Vagina (tissue), 2 donors: ENCODE measurements around the gene NSUN7. TPM values are rescaled to one million over a fixed set of nuclear protein-coding genes. Genes with fewer than 3 reads are reported as not detected.

Experiments used
- DNase-seq, 2 donors: peaks; one replicate each; pipeline ENCODE4 v3.0.0-alpha.2; 2017; ENCODE audit errors: extremely low spot score in 2 of 2
- H3K27ac ChIP-seq: fragments of 200-600 bp; sonication (generic); one replicate; pipeline ENCODE4 v1.5.1; 2019
- H3K27me3 ChIP-seq: fragments of 200-600 bp; sonication (generic); one replicate; pipeline ENCODE4 v1.5.1; 2019
- H3K36me3 ChIP-seq, 2 donors: fragments of 200-600 bp; sonication (generic); one replicate each; pipeline ENCODE4 v1.5.1; 2017 to 2019
- H3K4me1 ChIP-seq: fragments of 200-600 bp; sonication (generic); one replicate; pipeline ENCODE4 v1.5.1; 2019
- H3K4me3 ChIP-seq, 2 donors: fragments of 200-600 bp; sonication (generic); 1 replicate in 1 of 2; 2 replicates in 1 of 2; pipeline ENCODE4 v1.5.1; 2016 to 2019
- H3K9me3 ChIP-seq: fragments of 200-600 bp; sonication (generic); one replicate; pipeline ENCODE4 v1.5.1; 2019
- POLR2A ChIP-seq, 2 donors: fragments of 450-650 bp; IDR thresholded peaks; one replicate each; pipeline ENCODE4 v1.6.1; 2017; ENCODE audit warnings: antibody characterized with exemption in 2 of 2, mild to moderate bottlenecking in 2 of 2, moderate library complexity in 2 of 2
- POLR2AphosphoS5 ChIP-seq, 2 donors: sonication (generic); formaldehyde crosslinking; IDR thresholded peaks; one replicate each; pipeline ENCODE4 v1.9.0; 2017; ENCODE audit warnings: antibody characterized with exemption in 2 of 2, mild to moderate bottlenecking in 2 of 2, low read depth in 1 of 2; ENCODE audit not compliant: insufficient read depth in 1 of 2
- intact Hi-C: fragments of 100-400 bp; cut with DNase I; formaldehyde crosslinking; loops from one replicate; pipeline ENCODE4 v1.15.1; 2023
- total RNA-seq: library from RNA; depleted of rRNA; stranded (reverse); fragments of >200 nt; gene quantifications from one replicate; pipeline ENCODE4 v1.2.3, GENCODE V29; 2016
- TF ChIP-seq, protein P1 (sequence below), 3 experiments: fragments of 450-650 bp in 2 of 3; fragments of 200-600 bp in 1 of 3; sonication (generic) in 1 of 3; IDR thresholded peaks; one replicate each; pipeline ENCODE4 v1.5.1; 2017 to 2019; ENCODE audit warnings: antibody characterized with exemption in 3 of 3, mild to moderate bottlenecking in 2 of 3, moderate library complexity in 2 of 3

NSUN7 gene
- total RNA-seq, 1 donor from 2014 or later, result 5.6 TPM

DNA sequence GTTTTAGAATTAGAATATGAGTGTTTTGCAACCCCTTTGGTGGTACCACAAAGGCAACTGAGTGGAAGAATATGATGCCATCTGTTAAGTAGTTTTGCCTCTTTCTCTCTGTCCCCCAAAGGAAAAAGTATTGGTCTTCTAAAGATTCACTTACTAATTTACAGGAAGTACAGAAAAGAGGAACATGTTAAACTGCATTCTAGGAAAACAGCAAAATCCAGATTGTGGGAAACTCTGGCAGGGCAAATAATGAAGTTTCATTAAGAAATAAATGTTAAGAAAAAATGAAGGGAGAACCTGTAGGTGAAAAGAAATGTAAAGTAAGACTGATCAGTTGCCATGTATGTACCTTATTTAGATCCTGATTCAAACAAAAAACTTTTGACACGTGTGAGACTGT is 39.3 kb downstream of the NSUN7 start:
- no peak overlapping the region for H3K27ac ChIP-seq
- TF ChIP-seq, protein P1, sequence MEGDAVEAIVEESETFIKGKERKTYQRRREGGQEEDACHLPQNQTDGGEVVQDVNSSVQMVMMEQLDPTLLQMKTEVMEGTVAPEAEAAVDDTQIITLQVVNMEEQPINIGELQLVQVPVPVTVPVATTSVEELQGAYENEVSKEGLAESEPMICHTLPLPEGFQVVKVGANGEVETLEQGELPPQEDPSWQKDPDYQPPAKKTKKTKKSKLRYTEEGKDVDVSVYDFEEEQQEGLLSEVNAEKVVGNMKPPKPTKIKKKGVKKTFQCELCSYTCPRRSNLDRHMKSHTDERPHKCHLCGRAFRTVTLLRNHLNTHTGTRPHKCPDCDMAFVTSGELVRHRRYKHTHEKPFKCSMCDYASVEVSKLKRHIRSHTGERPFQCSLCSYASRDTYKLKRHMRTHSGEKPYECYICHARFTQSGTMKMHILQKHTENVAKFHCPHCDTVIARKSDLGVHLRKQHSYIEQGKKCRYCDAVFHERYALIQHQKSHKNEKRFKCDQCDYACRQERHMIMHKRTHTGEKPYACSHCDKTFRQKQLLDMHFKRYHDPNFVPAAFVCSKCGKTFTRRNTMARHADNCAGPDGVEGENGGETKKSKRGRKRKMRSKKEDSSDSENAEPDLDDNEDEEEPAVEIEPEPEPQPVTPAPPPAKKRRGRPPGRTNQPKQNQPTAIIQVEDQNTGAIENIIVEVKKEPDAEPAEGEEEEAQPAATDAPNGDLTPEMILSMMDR (IDR thresholded peaks at IDR 0.05), result no peak
- TF ChIP-seq POLR2AphosphoS5 (IDR thresholded peaks at IDR 0.05; ENCODE audit: insufficient read depth in 1 of 2, low read depth in 1 of 2), result no peak
- TF ChIP-seq POLR2A (IDR thresholded peaks at IDR 0.05), result no peak
- no peaks in the 10 kb centered on the region for H3K27me3 ChIP-seq
- H3K9me3 ChIP-seq, result no peaks in the 10 kb centered on the region
- H3K4me3 ChIP-seq, result no peak overlapping the region
- H3K36me3 ChIP-seq, result no peaks in the 10 kb centered on the region
- no peak for DNase-seq
- H3K4me1 ChIP-seq, result no peaks in the 10 kb centered on the region
- intact Hi-C loops, result no loop called here

DNA sequence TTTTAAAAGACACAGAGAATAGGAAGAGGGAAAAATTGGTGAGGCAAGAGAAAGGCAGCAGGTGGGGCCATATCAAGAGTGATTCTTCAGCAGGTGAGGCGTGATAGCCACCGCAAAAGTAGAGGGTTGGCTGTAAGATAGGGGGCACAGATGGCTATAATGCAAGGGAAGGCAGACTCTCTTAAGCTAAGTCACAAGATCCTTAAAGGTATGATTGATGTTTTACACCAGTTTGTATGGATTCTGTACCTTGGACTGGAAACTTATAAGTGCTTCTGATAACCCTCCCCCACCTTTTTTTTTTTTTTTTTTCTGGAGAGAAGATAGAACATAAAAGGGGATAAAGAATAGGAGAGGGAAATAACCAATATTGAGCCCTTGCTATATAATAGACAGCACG is 40.0 kb downstream of the NSUN7 start:
- Histone ChIP-seq H3K27me3 (no peaks in the 10 kb centered on the region), H3K9me3 (no peaks in the 10 kb centered on the region), H3K27ac (no peak overlapping the region), H3K4me1 (no peaks in the 10 kb centered on the region), H3K4me3 (no peak overlapping the region), H3K36me3 (no peaks in the 10 kb centered on the region)
- TF ChIP-seq POLR2A (IDR thresholded peaks at IDR 0.05) (no peak), POLR2AphosphoS5 (IDR thresholded peaks at IDR 0.05; ENCODE audit: insufficient read depth in 1 of 2, low read depth in 1 of 2) (no peak)
- TF ChIP-seq, protein P1 (IDR thresholded peaks at IDR 0.05), result no peak
- intact Hi-C loops, result no loop called here
- no peak for DNase-seq

DNA sequence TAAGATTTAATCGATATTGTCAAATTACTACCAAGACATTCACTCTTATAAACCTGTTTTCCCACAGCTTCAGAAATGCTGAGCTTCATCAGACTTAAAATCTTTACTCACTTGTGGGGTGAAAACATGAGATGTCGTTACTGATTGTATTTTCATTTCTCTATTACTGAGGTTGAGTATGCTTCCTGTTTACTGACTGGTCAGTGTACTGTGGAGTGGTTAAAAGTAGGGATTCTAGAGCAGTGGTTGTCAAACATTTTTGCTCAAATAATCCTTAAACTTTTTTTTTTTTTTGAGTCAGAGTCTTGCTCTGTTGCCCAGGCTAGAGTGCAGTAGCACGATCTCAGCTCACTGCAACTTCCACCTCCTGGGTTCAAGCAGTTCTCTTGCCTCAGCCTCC is 50.3 kb downstream of the NSUN7 start:
- DNase-seq, result no peak
- intact Hi-C loops, result no loop called here
- Histone ChIP-seq H3K9me3 (no peaks in the 10 kb centered on the region), H3K27ac (no peak overlapping the region), H3K4me3 (no peak overlapping the region), H3K27me3 (no peaks in the 10 kb centered on the region), H3K36me3 (no peaks in the 10 kb centered on the region), H3K4me1 (no peaks in the 10 kb centered on the region)
- no peak for TF ChIP-seq POLR2AphosphoS5 (IDR thresholded peaks at IDR 0.05; ENCODE audit: insufficient read depth in 1 of 2, low read depth in 1 of 2)
- TF ChIP-seq, protein P1 (IDR thresholded peaks at IDR 0.05), result no peak
- TF ChIP-seq POLR2A (IDR thresholded peaks at IDR 0.05), result no peak

GRCh38 chr4:40804598-40804997 is 54.8 kb downstream of the NSUN7 start:
- H3K4me1 ChIP-seq, result no peaks in the 10 kb centered on the region
- H3K4me3 ChIP-seq, result no peak overlapping the region
- no peak for TF ChIP-seq POLR2A (IDR thresholded peaks at IDR 0.05)
- TF ChIP-seq, protein P1 (IDR thresholded peaks at IDR 0.05), result no peak
- TF ChIP-seq POLR2AphosphoS5 (IDR thresholded peaks at IDR 0.05; ENCODE audit: insufficient read depth in 1 of 2, low read depth in 1 of 2), result no peak
- H3K27ac ChIP-seq, result no peak overlapping the region
- DNase-seq, result no peak
- H3K9me3 ChIP-seq, result no peaks in the 10 kb centered on the region
- intact Hi-C loops, result no loop called here
- H3K27me3 ChIP-seq, result no peaks in the 10 kb centered on the region
- no peaks in the 10 kb centered on the region for H3K36me3 ChIP-seq

DNA sequence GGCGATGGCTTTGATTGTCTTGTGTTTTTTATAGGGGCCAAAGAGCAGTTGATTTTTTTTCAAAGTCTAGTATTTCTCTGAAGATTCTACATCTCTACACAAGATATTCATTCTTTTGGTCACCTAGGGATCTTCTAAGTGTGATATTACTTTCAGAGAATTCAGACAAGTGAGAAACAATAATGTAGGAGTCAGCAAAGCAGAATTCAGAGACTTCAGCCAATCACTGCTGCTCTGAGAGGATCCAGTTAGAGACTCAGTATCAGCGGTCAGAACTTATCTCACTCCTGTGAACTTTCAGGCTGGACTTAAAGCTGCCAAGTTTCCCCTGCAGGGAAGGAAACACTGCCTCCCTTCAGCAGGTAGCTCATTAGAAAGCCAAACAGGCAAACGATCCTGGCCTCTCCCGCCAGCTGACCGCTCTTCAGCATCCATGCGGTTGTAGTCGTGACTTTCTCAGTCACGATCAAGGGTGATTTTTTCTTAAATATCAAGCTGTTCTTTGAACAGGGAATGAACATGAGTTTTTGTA is 59.2 kb downstream of the NSUN7 start:
- intact Hi-C loops, result no loop called here
- no peak for DNase-seq

More for the DNA sequence above, 59.2 kb downstream of the NSUN7 start:
- Histone ChIP-seq H3K36me3 (peaks cover 0 to 4% of the 10 kb centered on the region in 2 donors), H3K9me3 (no peaks in the 10 kb centered on the region), H3K4me1 (no peaks in the 10 kb centered on the region), H3K4me3 (no peak overlapping the region), H3K27ac (no peak overlapping the region), H3K27me3 (no peaks in the 10 kb centered on the region)
- TF ChIP-seq POLR2AphosphoS5 (IDR thresholded peaks at IDR 0.05; ENCODE audit: insufficient read depth in 1 of 2, low read depth in 1 of 2) (no peak), POLR2A (IDR thresholded peaks at IDR 0.05) (no peak)
- TF ChIP-seq, protein P1 (IDR thresholded peaks at IDR 0.05), result no peak
